Right renal pelvis (tissue), 4 donors: ENCODE data around the gene PHYHIPL. TPM values are rescaled to one million over a fixed set of nuclear protein-coding genes. Genes with fewer than 3 reads are reported as not detected.

ENCODE experiments used
- DNase-seq, 4 donors: peaks; one replicate each; pipeline ENCODE4 v3.0.0-alpha.2; 2013; ENCODE audit warnings: low read depth in 4 of 4, low spot score in 3 of 4, missing footprints in 1 of 4
- polyA plus RNA-seq, 4 donors: library from polyadenylated mRNA; unstranded; fragments of 120-200 nt; gene quantifications; one replicate each; pipeline ENCODE4 v1.2.1, GENCODE V29; 2013; ENCODE audit not compliant: insufficient read length in 4 of 4

The PHYHIPL gene
- polyA plus RNA-seq, 4 donors: 16.2 to 20.0 (median 18.0) TPM

- no peak for DNase-seq
Measured at GRCh38 chr10:59244871-59245270, 68.4 kb downstream of the PHYHIPL start.

- no peak for DNase-seq
Measured at GRCh38 chr10:59245686-59246085, 69.2 kb downstream of the PHYHIPL start.

GRCh38 chr10:59252491-59252890 lies 76.0 kb downstream of the PHYHIPL start:
- DNase-seq: no peak

GRCh38 chr10:59255463-59255862 lies 79.0 kb downstream of the PHYHIPL start:
- DNase-seq: no peak

GRCh38 chr10:59257224-59257623 lies 80.8 kb downstream of the PHYHIPL start:
- no peak for DNase-seq

- no peak for DNase-seq
Measured at GRCh38 chr10:59258890-59259289, 82.4 kb downstream of the PHYHIPL start.

- no peak for DNase-seq
Measured at GRCh38 chr10:59265141-59265540, 88.7 kb downstream of the PHYHIPL start.

GRCh38 chr10:59266321-59266720 lies 89.9 kb downstream of the PHYHIPL start:
- no peak for DNase-seq

- DNase-seq: no peak
Measured at GRCh38 chr10:59268460-59268859, 92.0 kb downstream of the PHYHIPL start.

- DNase-seq: no peak
Measured at GRCh38 chr10:59269651-59270050, 93.2 kb downstream of the PHYHIPL start.

- no peak for DNase-seq
Measured at GRCh38 chr10:59270492-59270891, 94.0 kb downstream of the PHYHIPL start.

GRCh38 chr10:59271160-59271559 lies 94.7 kb downstream of the PHYHIPL start:
- no peak for DNase-seq

- DNase-seq: no peak
Measured at GRCh38 chr10:59272061-59272460, 95.6 kb downstream of the PHYHIPL start.

- no peak for DNase-seq
Measured at GRCh38 chr10:59273445-59273844, 97.0 kb downstream of the PHYHIPL start.

- DNase-seq: no peak
Measured at GRCh38 chr10:59276133-59276532, 99.7 kb downstream of the PHYHIPL start.

GRCh38 chr10:59276919-59277318 lies 100.5 kb downstream of the PHYHIPL start:
- no peak for DNase-seq

GRCh38 chr10:59279476-59279875 lies 103.0 kb downstream of the PHYHIPL start:
- DNase-seq: no peak

GRCh38 chr10:59279991-59280505 lies 103.6 kb downstream of the PHYHIPL start:
- no peak for DNase-seq

GRCh38 chr10:59281861-59282260 lies 105.4 kb downstream of the PHYHIPL start:
- no peak for DNase-seq

- peak in 1 of 4 donors; percentile 6 for DNase-seq
Measured at GRCh38 chr10:59283456-59284091, 107.1 kb downstream of the PHYHIPL start.

GRCh38 chr10:59284118-59284975 lies 107.9 kb downstream of the PHYHIPL start:
- no peak for DNase-seq

GRCh38 chr10:59285073-59285472 lies 108.6 kb downstream of the PHYHIPL start:
- DNase-seq: no peak
